Thyroid gland (tissue), 4 donors: ENCODE results near the gene ZNF26. TPM values are rescaled to one million over a fixed set of nuclear protein-coding genes. Genes with fewer than 3 reads are reported as not detected.

Experiments
- DNase-seq, 2 donors: peaks; one replicate each; pipeline ENCODE4 v3.0.0-alpha.2; 2019
- H3K27ac ChIP-seq, 3 donors: fragments of 200-600 bp; sonication (generic); 1 replicate in 2 of 3; 2 replicates in 1 of 3; pipeline ENCODE4 v1.5.1; 2016 to 2019; ENCODE audit warnings: mild to moderate bottlenecking in 1 of 3, moderate library complexity in 1 of 3
- H3K27me3 ChIP-seq: fragments of 200-600 bp; sonication (generic); one replicate; pipeline ENCODE4 v1.5.1; 2019
- H3K36me3 ChIP-seq, 2 donors: fragments of 200-600 bp; sonication (generic); one replicate each; pipeline ENCODE4 v1.5.1; 2016 to 2019
- H3K4me1 ChIP-seq, 2 donors: fragments of 200-600 bp; sonication (generic); one replicate each; pipeline ENCODE4 v1.5.1; 2017 to 2019
- H3K4me3 ChIP-seq, 3 donors: fragments of 200-600 bp; sonication (generic); replicated peaks in 1 of 3; 1 replicate in 2 of 3; 2 replicates in 1 of 3; pipeline ENCODE4 v1.5.1; 2016; ENCODE audit warnings: mild to moderate bottlenecking in 1 of 3
- H3K9me3 ChIP-seq: fragments of 200-600 bp; sonication (generic); one replicate; pipeline ENCODE4 v1.5.1; 2017
- CTCF ChIP-seq, 6 experiments: fragments of 200-600 bp in 3 of 6; fragments of 450-650 bp in 3 of 6; sonication (generic) in 3 of 6; IDR thresholded peaks; one replicate each; pipeline ENCODE4 v1.5.1; 2016 to 2019; ENCODE audit warnings: antibody characterized with exemption in 6 of 6, mild to moderate bottlenecking in 2 of 6, inconsistent platforms in 1 of 6, moderate library complexity in 1 of 6
- POLR2A ChIP-seq, 2 donors: fragments of 450-650 bp; IDR thresholded peaks; one replicate each; pipeline ENCODE4 v1.6.1; 2017; ENCODE audit warnings: antibody characterized with exemption in 2 of 2, mild to moderate bottlenecking in 2 of 2, moderate library complexity in 1 of 2
- WGBS, 2 donors: methylation state at CpG; one replicate each; pipeline ENCODE4 v1.1.5; 2017; 5-methylcytosine and 5-hydroxymethylcytosine counted together
- intact Hi-C: fragments of 100-400 bp; cut with DNase I; formaldehyde crosslinking; loops from one replicate; pipeline ENCODE4 v1.15.1; 2023
- small RNA-seq: library from RNA; depleted of rRNA; stranded (forward); fragments of <200 nt; gene quantifications from one replicate; pipeline ENCODE3, GENCODE V24; 2016
- total RNA-seq, 4 donors: library from RNA; depleted of rRNA; stranded (reverse); fragments of >200 nt; gene quantifications; one replicate each; pipeline ENCODE4 v1.2.3, GENCODE V29; 2016

The ZNF26 gene
- total RNA-seq, 4 donors from 2014 or later, result 10.3 to 25.4 (median 16.4) TPM

GRCh38 chr12:133063556-133063955, 77.4 kb downstream of the ZNF26 start:
- DNase-seq, result no peak
- Histone ChIP-seq H3K4me1 (no peaks in the 10 kb centered on the region), H3K9me3 (peaks cover 11% of the 10 kb centered on the region), H3K36me3 (no peaks in the 10 kb centered on the region), H3K27ac (no peak overlapping the region), H3K27me3 (no peaks in the 10 kb centered on the region), H3K4me3 (no peak overlapping the region)
- intact Hi-C loops, result loop anchor here (5.0 kb wide), 1 partner anchor 136 kb away; no protein-coding TSS in a partner anchor
- WGBS, 2 donors, result 97 to 100% methylated on average over 1 of the region's 1 CpG
- TF ChIP-seq POLR2A (IDR thresholded peaks at IDR 0.05), result no peak
- TF ChIP-seq CTCF (IDR thresholded peaks at IDR 0.05), result no peak

GRCh38 chr12:133073836-133074235, 87.7 kb downstream of the ZNF26 start:
- Histone ChIP-seq H3K36me3 (no peaks in the 10 kb centered on the region), H3K27me3 (no peaks in the 10 kb centered on the region), H3K9me3 (no peaks in the 10 kb centered on the region), H3K27ac (no peak overlapping the region), H3K4me3 (no peak overlapping the region), H3K4me1 (no peaks in the 10 kb centered on the region)
- intact Hi-C loops, result no loop called here
- 84 to 85% methylated on average over 2 of the region's 2 CpGs for WGBS, 2 donors
- no peak for TF ChIP-seq POLR2A (IDR thresholded peaks at IDR 0.05)
- TF ChIP-seq CTCF (IDR thresholded peaks at IDR 0.05), result no peak
- no peak for DNase-seq

Small RNAs within 50 kb of the gene (small RNA-seq; reads per million reads assigned to genes)
- not detected for gene RNU4ATAC12P

Other genes with a start within 250 kb of the ZNF26 start
- 10 to 100 TPM; 50.7 to 70.7 (median 55.3) TPM for gene ANKLE2, start 224.5 kb upstream of the ZNF26 start, total RNA-seq
- gene GOLGA3, start 157.5 kb upstream of the ZNF26 start, total RNA-seq, result 100 to 1,000 TPM in 2 of 4 donors, 10 to 100 TPM in 2; 73.8 to 106 (median 88.8) TPM
- 10 to 100 TPM; 21.8 to 40.6 (median 27.7) TPM for gene CHFR, start 98.8 kb upstream of the ZNF26 start, total RNA-seq
- gene ZNF605, start 30.1 kb upstream of the ZNF26 start, total RNA-seq, result 10 to 100 TPM; 22.6 to 26.1 (median 24.1) TPM
- 10 to 100 TPM; 36.5 to 71.7 (median 42.0) TPM for gene ZNF84, start 51.1 kb downstream of the ZNF26 start, total RNA-seq
- gene ZNF140, start 94.6 kb downstream of the ZNF26 start, total RNA-seq, result 10 to 100 TPM; 20.7 to 38.1 (median 28.0) TPM
- 1 to 10 TPM; 4.6 to 7.0 (median 6.0) TPM for gene ZNF891, start 143.9 kb downstream of the ZNF26 start, total RNA-seq
- 10 to 100 TPM; 27.8 to 50.0 (median 37.6) TPM for gene ZNF10, start 144.3 kb downstream of the ZNF26 start, total RNA-seq
- gene ZNF268, start 195.1 kb downstream of the ZNF26 start, total RNA-seq, result 10 to 100 TPM; 26.5 to 56.9 (median 50.1) TPM
- under 1 TPM in 1 of 4 donors, not detected in 3; 0.13 TPM for gene ANHX, start 249.5 kb downstream of the ZNF26 start, total RNA-seq